Stimulated activated CD4-positive, alpha-beta T cell treated with anti-CD3 and anti-CD28 coated beads, Interleukin-15, amount 100 ng/mL, for 1 hour (primary cell): ENCODE measurements around the gene BSN.

ENCODE experiments used
- DNase-seq, 2 donors: peaks; one replicate each; pipeline ENCODE4 v3.0.0-alpha.2; 2020; ENCODE audit warnings: low read depth in 1 of 2, low spot score in 1 of 2

The BSN gene

GRCh38 chr3:49654176-49654825 is 100.0 kb downstream of the BSN start:
- no peak for DNase-seq

DNA sequence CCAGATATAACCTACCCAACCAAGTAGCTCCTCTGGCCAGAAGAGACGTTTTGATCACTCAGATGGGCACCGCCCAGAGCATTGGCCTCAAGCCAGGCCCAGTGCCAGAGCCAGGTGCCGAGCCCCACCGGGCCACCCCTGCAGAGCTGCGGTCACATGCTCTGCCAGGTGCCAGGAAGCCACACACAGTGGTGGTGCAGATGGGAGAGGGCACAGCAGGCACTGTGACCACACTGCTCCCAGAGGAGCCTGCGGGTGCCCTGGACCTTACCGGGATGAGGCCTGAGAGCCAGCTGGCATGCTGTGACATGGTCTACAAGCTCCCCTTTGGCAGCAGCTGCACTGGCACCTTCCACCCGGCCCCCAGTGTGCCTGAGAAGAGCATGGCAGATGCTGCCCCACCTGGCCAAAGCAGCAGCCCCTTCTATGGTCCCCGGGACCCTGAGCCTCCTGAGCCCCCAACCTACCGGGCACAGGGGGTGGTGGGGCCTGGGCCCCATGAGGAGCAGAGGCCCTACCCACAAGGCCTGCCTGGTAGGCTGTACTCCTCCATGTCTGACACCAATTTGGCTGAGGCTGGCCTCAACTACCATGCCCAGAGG is 100.8 kb downstream of the BSN start:
- DNase-seq, result no peak

DNA sequence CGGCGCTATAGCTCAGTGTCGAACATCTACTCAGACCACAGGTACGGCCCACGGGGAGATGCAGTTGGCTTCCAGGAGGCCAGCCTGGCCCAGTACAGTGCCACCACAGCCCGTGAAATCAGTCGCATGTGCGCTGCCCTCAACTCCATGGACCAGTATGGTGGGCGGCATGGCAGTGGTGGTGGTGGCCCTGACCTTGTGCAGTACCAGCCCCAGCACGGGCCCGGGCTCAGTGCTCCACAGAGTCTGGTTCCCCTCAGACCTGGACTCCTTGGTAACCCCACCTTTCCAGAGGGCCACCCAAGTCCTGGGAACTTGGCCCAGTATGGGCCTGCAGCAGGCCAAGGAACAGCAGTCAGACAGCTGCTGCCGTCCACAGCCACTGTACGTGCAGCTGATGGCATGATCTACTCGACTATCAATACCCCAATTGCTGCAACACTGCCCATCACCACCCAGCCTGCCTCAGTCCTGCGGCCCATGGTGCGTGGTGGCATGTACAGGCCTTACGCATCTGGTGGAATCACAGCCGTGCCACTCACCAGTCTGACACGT is 101.5 kb downstream of the BSN start:
- no peak for DNase-seq

GRCh38 chr3:49656541-49657112 is 102.3 kb downstream of the BSN start:
- no peak for DNase-seq

DNA sequence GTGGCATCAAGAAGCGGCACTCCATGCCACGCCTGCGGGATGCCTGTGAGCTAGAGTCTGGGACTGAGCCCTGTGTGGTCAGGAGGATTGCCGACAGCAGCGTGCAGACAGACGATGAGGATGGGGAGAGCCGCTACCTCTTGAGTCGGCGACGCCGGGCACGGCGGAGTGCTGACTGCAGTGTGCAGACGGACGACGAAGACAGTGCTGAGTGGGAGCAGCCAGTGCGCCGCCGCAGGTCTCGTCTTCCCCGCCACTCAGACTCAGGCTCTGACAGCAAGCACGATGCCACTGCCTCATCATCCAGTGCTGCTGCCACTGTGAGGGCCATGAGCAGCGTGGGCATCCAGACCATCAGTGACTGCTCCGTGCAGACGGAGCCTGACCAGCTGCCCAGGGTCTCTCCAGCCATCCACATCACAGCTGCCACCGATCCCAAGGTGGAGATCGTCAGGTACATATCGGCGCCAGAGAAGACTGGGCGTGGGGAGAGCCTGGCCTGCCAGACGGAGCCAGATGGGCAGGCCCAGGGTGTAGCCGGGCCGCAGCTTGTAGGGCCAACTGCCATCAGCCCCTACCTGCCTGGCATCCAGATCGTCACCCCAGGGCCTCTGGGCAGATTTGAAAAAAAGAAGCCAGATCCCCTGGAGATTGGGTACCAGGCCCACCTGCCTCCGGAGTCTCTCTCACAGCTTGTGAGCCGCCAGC is 103.1 kb downstream of the BSN start:
- no peak for DNase-seq

DNA sequence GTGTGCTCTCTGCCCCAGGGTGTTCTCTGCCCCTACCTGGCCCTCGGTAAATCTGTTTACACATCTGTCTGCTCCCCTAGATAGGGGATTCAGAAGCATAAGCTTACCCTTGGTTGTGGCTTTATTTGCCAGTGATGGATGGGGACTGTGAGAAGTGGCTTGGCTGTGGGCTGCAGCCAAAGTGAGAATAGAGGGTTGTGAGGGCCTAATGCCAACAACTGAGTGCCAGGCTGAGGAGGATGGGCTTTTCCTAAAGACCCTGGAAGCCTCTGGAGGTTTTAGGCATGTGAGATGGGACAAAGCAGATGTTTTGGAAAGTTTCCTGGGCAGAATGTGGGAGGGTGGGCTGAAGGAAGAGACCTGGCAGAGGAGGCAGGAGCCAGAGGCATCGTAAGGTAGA is 104.4 kb downstream of the BSN start:
- DNase-seq, result no peak

DNA sequence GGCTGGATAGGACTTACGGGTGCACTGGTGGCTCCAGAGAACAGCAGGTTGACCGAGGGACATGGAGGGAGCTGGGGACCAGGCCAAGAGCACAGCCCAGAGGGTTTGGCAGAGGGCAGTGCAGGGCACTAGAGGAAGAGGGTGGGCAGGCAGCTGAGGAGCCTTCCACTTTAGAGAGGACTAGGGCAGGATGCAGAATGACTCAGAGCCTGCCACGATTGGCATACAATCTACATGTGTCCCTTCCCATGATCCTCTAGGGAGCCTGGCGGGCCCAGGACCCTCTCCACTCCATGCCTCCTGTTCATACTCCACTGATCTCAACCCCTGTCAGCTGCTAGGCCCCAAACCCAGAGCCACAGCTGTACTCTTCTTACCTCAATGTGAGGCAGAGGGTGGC is 105.5 kb downstream of the BSN start:
- DNase-seq, result no peak

GRCh38 chr3:49661281-49661680 is 107.0 kb downstream of the BSN start:
- no peak for DNase-seq

GRCh38 chr3:49662021-49662420 is 107.7 kb downstream of the BSN start:
- DNase-seq, result no peak

GRCh38 chr3:49662720-49663413 is 108.6 kb downstream of the BSN start:
- DNase-seq, result no peak

- DNase-seq, result no peak
Measured at GRCh38 chr3:49663831-49664230, 109.6 kb downstream of the BSN start.

- DNase-seq, result no peak
Measured at GRCh38 chr3:49664300-49664699, 110.0 kb downstream of the BSN start.

DNA sequence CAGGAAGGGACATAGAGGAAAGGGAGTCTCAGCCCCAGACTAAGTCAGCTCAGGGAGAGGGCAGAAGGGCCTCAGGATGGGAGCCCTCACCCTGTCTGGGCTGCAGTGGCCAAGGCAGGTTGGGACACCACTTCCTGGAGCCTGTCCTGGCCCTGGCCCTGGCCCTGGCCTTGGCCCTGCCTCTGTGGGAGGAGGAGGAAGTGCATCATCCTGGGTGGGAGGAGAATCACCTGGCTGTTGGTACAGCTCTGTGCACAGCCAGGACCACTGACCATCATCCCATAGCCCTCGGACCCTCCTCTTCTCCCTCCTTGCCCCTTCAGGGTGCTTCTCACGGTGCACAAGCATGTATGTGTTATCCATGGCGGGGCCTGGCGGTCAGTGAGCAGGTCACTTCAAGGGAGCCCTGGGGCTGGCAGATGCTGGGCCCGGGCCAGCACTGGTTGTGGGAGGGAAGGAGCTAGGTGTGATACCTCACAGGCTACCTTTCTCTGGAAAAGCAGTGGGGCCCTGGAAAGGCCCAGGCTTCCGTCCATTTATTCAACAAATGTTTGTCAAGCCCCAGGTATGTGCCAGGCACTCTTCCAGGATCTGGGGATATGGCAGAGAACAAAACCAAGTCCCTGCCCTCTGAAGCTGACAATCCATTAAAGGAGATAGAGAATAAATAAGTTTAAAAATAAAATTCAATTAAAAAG is 111.7 kb downstream of the BSN start:
- no peak for DNase-seq

DNA sequence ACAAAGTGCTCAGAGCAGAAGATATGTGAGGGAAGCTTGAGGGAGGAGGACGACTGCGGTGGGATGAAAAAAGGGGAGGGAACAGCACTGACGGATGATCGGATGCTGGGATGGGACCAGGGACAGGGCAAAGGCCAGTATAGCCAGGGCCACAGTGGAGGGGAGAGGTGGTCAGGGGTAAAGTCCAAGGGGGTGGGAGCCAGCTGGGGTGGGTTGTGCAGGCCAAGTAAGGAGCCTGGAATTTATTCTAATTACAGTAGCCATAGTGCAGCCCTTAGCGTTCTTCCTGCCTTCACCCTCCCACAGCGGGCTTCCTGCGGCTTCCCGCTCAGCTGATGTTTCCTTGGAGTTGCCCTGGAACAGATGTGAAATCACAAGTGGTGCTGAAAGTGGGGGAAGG is 112.3 kb downstream of the BSN start:
- DNase-seq, result no peak

DNA sequence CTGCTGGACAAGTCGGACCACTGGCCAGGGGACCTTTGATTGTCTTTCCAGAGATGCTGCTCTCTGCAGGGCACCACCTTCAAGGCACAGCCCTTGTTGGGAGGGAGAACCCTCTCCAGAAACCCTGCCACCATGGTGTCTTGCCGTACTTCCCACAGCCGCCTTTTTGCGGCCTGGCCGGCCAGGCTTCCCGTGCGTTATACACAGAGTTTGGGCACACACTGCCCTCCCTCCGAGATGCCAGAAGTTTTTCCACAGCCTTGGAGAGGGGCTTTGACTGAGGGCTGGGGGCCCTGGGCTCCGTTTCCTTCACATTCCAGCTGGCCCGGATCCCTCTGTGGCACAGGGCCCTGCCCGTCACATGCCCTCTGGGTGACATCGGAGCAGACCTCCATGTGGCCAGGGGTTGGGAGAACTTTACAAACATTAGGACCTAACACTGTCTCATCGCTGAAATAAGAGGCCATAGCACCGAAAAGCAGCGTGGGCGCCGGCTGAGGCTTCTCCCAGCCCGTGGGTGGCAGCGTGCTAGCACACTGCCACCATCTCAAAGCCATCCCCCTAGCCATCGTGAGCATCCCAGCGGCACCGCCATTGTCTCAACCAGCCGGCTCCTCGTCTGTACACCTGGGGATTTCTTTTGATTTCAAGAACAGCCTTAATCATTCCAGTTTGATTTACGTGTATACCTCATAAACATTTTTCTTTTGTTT is 113.6 kb downstream of the BSN start:
- DNase-seq, result no peak

- DNase-seq, result no peak
Measured at GRCh38 chr3:49668414-49668797, 114.1 kb downstream of the BSN start.

DNA sequence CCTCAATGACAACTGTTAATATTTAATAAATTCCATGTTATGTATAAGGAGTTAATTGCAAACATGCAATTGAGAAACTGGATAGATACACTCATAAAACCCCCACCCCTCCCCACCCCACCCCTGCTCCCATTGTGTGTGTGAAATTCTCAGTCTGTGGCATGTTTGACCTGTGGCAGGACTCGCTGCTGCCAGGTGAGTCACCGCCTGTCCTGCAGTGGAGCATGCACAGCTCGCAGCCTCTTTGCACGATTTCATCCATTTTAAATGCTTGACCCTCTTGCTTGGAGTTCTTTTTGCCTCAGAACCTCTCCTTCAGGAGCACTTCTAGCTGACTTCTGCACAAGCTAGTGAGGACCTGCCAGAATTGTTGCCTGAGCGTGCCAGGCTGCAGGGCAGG is 114.6 kb downstream of the BSN start:
- DNase-seq, result no peak

GRCh38 chr3:49669352-49669751 is 115.1 kb downstream of the BSN start:
- no peak for DNase-seq

DNA sequence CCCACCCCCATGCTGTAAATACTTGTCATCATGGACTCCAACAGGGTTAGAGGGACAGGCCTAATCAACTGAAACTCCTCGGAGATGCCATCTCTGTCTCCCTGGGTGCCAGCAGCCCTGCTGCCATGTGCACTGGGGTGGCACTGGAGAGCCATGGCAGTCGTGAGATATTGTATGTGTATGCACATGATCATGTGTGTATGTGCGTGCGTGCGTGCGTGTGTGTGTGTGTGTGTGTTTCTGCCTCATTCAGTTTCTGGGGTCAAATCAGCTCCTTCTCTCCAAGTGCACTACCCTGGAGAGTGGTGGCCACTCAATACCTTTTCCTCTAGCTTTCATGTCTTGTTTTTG is 116.6 kb downstream of the BSN start:
- DNase-seq, result no peak
